CD4-positive, alpha-beta T cell (primary cell): ENCODE measurements around the gene SP7. TPM values are rescaled to one million over a fixed set of nuclear protein-coding genes. Genes with fewer than 3 reads are reported as not detected.

Experiments
- ATAC-seq: fragments of 200-7000 bp; cut with Tn5 transposase; one replicate; pipeline ENCODE4 v1.10.0; 2022; ENCODE audit warnings: mild to moderate bottlenecking; ENCODE audit not compliant: poor library complexity
- CTCF ChIA-PET: fragments of 350-600 bp; sonication (Branson Sonifier 250); formaldehyde crosslinking; loops from one replicate; lab custom pipeline; 2021; ENCODE audit warnings: antibody characterized with exemption, inconsistent platforms; lab: Charles Lee
- POLR2A ChIA-PET: fragments of 350-600 bp; sonication (Branson Sonifier 250); formaldehyde crosslinking; loops from one replicate; lab custom pipeline; 2021; ENCODE audit warnings: antibody characterized with exemption, inconsistent platforms; lab: Charles Lee
- DNase-seq, 14 experiments: peaks; one replicate each; pipeline ENCODE4 v3.0.0-alpha.2; 2013 to 2020; ENCODE audit warnings: mixed read lengths in 2 of 14
- H3K27ac ChIP-seq, 2 donors: one replicate each; pipeline versions ENCODE4 v1.5.1 to v1.7.0; 2013; ENCODE audit warnings: low read length in 2 of 2, low read depth in 1 of 2, mild to moderate bottlenecking in 1 of 2
- H3K27me3 ChIP-seq, 2 experiments: 1 replicate in 1 of 2; 2 replicates in 1 of 2; pipeline versions ENCODE4 v1.6.1 to v1.7.0; 2013; ENCODE audit warnings: low read length in 2 of 2, control low read depth in 1 of 2, mild to moderate bottlenecking in 1 of 2, moderate library complexity in 1 of 2; ENCODE audit not compliant: insufficient read depth in 2 of 2, control insufficient read depth in 1 of 2
- H3K36me3 ChIP-seq: one replicate; pipeline ENCODE4 v1.6.1; 2013; ENCODE audit warnings: low read length, control low read depth; ENCODE audit not compliant: insufficient read depth
- H3K4me1 ChIP-seq: one replicate; pipeline ENCODE4 v1.6.1; 2013; ENCODE audit warnings: low read length, control low read depth; ENCODE audit not compliant: insufficient read depth
- H3K4me3 ChIP-seq: one replicate; pipeline ENCODE4 v1.5.1; 2013; ENCODE audit warnings: mild to moderate bottlenecking, low read length, moderate library complexity
- H3K9me3 ChIP-seq, 2 experiments: 1 replicate in 1 of 2; 2 replicates in 1 of 2; pipeline versions ENCODE4 v1.6.1 to v1.7.0; 2013; ENCODE audit warnings: low read length in 2 of 2, mild to moderate bottlenecking in 2 of 2, control low read depth in 1 of 2, moderate library complexity in 1 of 2; ENCODE audit not compliant: control insufficient read depth in 1 of 2, insufficient read depth in 1 of 2
- H3K27ac Mint-ChIP-seq: one replicate; pipeline ENCODE4 v1.8.0; 2020; ENCODE audit warnings: mixed read lengths
- H3K27me3 Mint-ChIP-seq: one replicate; pipeline ENCODE4 v1.8.0; 2021; ENCODE audit warnings: mixed read lengths
- H3K36me3 Mint-ChIP-seq: one replicate; pipeline ENCODE4 v1.8.0; 2021; ENCODE audit warnings: low read depth, mixed read lengths
- H3K4me1 Mint-ChIP-seq: one replicate; pipeline ENCODE4 v1.8.0; 2021; ENCODE audit warnings: low read depth, mixed read lengths
- H3K4me3 Mint-ChIP-seq: one replicate; pipeline ENCODE4 v1.8.0; 2020; ENCODE audit warnings: mild to moderate bottlenecking, mixed read lengths
- H3K9me3 Mint-ChIP-seq: one replicate; pipeline ENCODE4 v1.8.0; 2020; ENCODE audit warnings: mixed read lengths
- intact Hi-C, 2 experiments: fragments of 100-400 bp; cut with DNase I in 1 of 2; cut with micrococcal nuclease in 1 of 2; formaldehyde crosslinking; loops; one replicate each; pipeline versions ENCODE4 v1.15.1 to v1.9.0; 2023 to 2025; cut with DNase I, micrococcal nuclease
- total RNA-seq, 174 experiments: library from RNA in 2 of 174; stranded (reverse) in 2 of 174; gene quantifications; one replicate each; pipeline ENCODE4 v1.2.3 and lab custom pipeline; 2021 to 2026
- TF ChIP-seq, protein P1 (sequence below): fragments of 200-600 bp; IDR thresholded peaks from one replicate; pipeline ENCODE4 v1.8.0; 2022; ENCODE audit warnings: antibody characterized with exemption, mild to moderate bottlenecking

Gene SP7
- total RNA-seq, 2 experiments from 2014 or later = 0.14 TPM; not detected in 1

DNA sequence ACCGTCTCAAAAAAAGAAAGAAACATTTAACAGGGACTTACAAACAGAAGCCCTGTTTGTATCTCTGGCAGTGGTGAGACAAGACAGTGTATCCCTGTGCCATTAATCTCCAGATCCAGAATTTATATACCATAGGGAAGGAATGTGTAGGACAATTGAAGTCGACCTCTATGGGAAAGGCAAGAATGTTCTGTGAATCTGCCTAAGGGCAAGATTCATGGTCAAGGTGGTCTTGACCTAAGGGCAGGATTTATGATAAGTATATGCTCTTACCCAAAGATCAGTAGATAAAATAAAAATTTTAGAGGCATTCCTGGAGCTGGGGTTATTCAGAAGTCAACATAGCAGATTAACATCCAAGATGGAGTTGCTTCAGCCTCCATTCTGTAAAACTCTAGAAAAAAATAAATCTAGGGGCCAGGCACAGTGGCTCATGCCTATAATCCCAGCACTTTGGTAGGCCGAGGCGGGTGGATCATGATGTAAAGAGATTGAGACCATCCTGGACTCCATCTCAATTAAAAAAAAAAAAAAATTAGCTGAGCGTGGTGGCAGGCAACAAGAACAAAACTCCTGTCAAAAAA lies 22.8 kb upstream of the SP7 start:
- H3K27me3 ChIP-seq = no peaks in the 10 kb centered on the region
- H3K36me3 ChIP-seq = no peaks in the 10 kb centered on the region
- no peak for DNase-seq
- Mint-ChIP-seq H3K9me3 (no peaks in the 10 kb centered on the region), H3K27ac (no peak overlapping the region), H3K4me3 (no peak overlapping the region), H3K27me3 (no peaks in the 10 kb centered on the region), H3K36me3 (no peaks in the 10 kb centered on the region), H3K4me1 (peaks cover 3% of the 10 kb centered on the region)
- H3K4me3 ChIP-seq = no peak overlapping the region
- TF ChIP-seq, protein P1, sequence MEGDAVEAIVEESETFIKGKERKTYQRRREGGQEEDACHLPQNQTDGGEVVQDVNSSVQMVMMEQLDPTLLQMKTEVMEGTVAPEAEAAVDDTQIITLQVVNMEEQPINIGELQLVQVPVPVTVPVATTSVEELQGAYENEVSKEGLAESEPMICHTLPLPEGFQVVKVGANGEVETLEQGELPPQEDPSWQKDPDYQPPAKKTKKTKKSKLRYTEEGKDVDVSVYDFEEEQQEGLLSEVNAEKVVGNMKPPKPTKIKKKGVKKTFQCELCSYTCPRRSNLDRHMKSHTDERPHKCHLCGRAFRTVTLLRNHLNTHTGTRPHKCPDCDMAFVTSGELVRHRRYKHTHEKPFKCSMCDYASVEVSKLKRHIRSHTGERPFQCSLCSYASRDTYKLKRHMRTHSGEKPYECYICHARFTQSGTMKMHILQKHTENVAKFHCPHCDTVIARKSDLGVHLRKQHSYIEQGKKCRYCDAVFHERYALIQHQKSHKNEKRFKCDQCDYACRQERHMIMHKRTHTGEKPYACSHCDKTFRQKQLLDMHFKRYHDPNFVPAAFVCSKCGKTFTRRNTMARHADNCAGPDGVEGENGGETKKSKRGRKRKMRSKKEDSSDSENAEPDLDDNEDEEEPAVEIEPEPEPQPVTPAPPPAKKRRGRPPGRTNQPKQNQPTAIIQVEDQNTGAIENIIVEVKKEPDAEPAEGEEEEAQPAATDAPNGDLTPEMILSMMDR = no peak
- ChIA-PET CTCF (interaction anchor here (0.7 kb wide), 1 partner anchor 62 kb away, joined by 3 read pairs; no protein-coding TSS in a partner anchor), POLR2A (no interaction called here)
- no peaks in the 10 kb centered on the region for H3K9me3 ChIP-seq
- ATAC-seq = no peak
- H3K27ac ChIP-seq = no peak overlapping the region
- no peaks in the 10 kb centered on the region for H3K4me1 ChIP-seq
- intact Hi-C loops = no loop called here

DNA sequence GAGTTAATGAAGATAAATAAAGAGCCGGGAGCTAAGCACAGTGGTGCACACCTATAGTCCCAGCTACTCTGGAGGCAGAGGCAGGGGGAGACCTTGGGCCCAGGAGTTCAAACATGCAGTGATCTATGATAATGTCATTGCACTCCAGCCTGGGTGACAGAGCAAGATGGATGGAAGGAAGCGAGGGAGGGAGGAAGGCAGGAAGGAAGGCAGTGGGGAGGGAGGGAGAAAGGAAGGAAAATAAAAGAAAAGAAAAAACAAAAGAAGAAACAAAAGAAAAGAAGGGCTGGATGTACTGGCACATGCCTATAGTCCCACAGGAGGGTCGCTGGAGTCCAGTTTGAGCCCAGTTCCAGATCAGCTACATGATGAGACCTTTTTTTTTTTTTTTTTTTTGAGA lies 19.0 kb upstream of the SP7 start:
- no peaks in the 10 kb centered on the region for H3K9me3 ChIP-seq
- Mint-ChIP-seq H3K27me3 (no peaks in the 10 kb centered on the region), H3K9me3 (no peaks in the 10 kb centered on the region), H3K36me3 (no peaks in the 10 kb centered on the region), H3K4me1 (peaks cover 7% of the 10 kb centered on the region), H3K4me3 (no peak overlapping the region), H3K27ac (no peak overlapping the region)
- POLR2A ChIA-PET = interaction anchor here (1.1 kb wide), 1 partner anchor 55 kb away, joined by 4 read pairs; no protein-coding TSS in a partner anchor
- H3K36me3 ChIP-seq = no peaks in the 10 kb centered on the region
- H3K27me3 ChIP-seq = no peaks in the 10 kb centered on the region
- DNase-seq (no peak), ATAC-seq (no peak)
- TF ChIP-seq, protein P1 = no peak
- no peak overlapping the region for H3K4me3 ChIP-seq
- CTCF ChIA-PET = interaction anchor here (0.7 to 4.3 kb wide), 3 partner anchors 66 to 153 kb away, joined by 3 to 44 read pairs (median 8); no protein-coding TSS in a partner anchor
- peaks cover 8% of the 10 kb centered on the region for H3K4me1 ChIP-seq
- intact Hi-C loops = no loop called here
- H3K27ac ChIP-seq = no peak overlapping the region

DNA sequence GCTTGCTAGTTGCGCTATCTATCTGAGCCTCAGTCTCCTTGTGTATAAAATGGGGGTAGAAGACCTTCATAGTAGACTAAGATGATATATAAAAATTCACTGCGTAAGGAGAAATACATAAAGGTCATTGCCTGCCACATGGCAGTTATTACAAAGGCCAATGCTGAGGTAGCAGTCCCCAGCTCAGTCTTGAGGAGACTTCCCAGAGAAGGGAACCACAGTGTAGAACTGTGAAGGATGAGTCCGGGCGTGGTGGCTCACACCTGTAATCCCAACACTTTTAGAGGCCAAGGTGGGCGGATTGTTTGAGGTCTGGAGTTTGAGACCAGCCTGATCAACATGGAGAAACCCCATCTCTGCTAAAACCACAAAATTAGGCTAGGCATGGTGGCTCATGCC lies 17.1 kb upstream of the SP7 start:
- Histone ChIP-seq H3K4me1 (peaks cover 8% of the 10 kb centered on the region), H3K27me3 (no peaks in the 10 kb centered on the region), H3K27ac (no peak overlapping the region), H3K36me3 (no peaks in the 10 kb centered on the region), H3K4me3 (no peak overlapping the region), H3K9me3 (no peaks in the 10 kb centered on the region)
- Mint-ChIP-seq H3K36me3 (no peaks in the 10 kb centered on the region), H3K27me3 (no peaks in the 10 kb centered on the region), H3K4me1 (peaks cover 7% of the 10 kb centered on the region), H3K4me3 (no peak overlapping the region), H3K27ac (no peak overlapping the region), H3K9me3 (no peaks in the 10 kb centered on the region)
- ATAC-seq (no peak), DNase-seq (no peak)
- ChIA-PET POLR2A (interaction anchor here (0.6 to 2.8 kb wide), 5 partner anchors 19 to 68 kb away, joined by 3 to 17 read pairs (median 5); partner anchors contain the start of gene SP1), CTCF (interaction anchor here (1.1 to 4.3 kb wide), 8 partner anchors 24 to 68 kb away, joined by 3 to 44 read pairs (median 9); partner anchors contain the start of gene SP1)
- TF ChIP-seq, protein P1 = no peak
- intact Hi-C loops = loop anchor here in 1 of 2 experiments (1.0 to 2.0 kb wide), 2 partner anchors 30 to 155 kb away; no protein-coding TSS in a partner anchor
